GM18517 (cell line): Measurements from ENCODE around the gene STK17B.

Source experiments
- ATAC-seq: cut with Tn5 transposase; IDR thresholded peaks from one replicate; pipeline ENCODE4 v1.9.1; 2021; ENCODE audit warnings: mild to moderate bottlenecking, moderate library complexity; ENCODE audit not compliant: unreplicated experiment

The STK17B gene

DNA sequence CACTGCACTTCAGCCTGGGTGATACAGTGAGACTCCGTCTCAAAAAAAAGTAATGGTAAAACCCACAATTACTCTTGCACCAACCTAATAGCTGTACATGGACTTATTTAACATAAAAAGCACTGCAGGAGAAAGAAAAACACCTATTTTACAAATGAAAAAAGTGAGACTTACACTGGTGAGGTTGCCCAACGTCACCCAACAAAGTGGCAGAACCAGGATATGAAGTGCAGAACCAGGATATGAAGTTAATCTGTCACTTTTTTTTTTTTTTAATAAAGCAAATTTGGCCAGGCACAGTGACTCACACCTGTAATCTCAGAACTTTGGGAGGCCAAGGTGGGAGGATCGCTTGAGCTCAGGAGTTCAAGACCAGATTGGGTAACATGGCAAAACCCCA lies 13.5 kb upstream of the STK17B start:
- no peak for ATAC-seq

DNA sequence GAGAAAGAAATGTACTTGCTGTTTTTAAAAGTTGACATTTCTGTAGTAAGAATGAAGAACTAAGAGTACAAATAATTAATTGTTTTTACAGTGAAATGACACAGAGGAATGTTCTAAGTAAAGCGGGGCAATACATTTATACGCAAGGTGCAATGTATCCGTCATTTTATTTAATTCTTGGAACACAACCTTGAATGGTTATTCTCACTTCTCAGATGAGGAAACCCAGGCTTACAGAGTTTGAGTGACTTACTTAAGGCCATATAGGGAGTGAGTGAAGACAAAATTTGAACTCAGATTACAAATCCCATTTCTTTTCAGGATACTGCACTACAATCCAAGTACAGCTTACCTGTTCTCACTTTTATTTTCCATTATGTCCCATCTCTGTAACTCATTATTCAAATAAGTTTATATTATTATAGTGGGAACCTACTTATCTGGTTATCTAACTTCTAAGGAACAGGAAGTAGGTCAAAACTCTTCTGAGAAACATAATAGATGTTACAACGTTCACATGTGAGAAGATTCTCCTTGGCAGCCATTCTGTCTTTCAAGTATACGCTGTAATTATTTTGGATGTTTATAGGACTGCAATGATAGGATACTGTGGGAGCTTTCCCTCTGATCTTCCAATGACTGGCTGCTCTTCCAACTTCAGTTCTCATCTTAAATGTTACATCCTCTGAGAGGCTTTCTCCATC lies 12.3 kb upstream of the STK17B start:
- ATAC-seq: no peak

DNA sequence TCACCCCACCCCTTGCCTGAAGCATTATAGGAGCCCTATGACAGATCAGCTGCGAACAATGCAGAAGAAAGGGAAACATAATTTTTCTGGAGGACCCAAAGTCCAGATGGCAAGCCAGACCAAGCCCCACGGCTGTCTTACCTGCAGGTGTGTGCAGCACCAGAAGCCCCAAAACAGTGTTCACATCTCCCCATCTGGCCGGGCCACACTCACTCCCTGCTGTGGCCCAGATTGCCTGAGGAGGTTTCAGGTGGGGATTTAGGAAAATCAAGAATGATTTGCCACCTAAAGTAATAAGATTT lies 11.7 kb upstream of the STK17B start:
- peak; percentile 22 for ATAC-seq

DNA sequence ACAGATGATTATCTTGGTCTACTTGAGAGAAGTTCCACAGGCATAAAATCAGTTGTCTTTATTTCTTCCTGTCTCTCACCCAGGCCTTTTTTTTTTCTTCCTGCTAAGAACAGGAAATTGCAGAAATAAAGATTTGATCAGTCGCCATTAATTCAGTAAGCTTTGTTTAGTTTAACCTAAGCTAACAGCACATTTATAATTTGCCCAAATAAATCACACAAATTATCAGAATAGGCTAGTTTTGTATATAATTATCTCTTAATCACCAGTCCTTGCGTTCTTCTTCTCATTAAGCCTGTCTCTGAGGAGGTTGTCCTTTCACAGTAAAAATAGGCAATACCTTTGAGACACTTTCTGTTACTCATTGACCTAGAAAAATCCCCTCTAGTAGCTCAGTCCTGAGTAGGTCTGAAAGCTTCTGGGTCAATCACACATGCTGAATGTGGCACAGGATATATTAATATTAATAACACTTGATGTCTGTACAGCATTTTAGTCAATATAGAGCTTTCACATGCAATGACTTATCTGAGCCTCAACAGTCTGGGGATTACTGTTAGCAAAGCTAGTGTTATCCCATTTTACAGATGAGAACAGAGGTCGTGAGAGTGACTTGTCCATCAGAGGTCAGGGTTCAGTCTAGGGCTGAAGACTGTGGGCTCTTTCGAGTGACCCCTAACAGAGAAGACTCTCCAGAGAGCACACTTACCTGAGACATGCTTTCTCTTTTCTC lies 11.2 kb upstream of the STK17B start:
- ATAC-seq: peak; percentile 90

DNA sequence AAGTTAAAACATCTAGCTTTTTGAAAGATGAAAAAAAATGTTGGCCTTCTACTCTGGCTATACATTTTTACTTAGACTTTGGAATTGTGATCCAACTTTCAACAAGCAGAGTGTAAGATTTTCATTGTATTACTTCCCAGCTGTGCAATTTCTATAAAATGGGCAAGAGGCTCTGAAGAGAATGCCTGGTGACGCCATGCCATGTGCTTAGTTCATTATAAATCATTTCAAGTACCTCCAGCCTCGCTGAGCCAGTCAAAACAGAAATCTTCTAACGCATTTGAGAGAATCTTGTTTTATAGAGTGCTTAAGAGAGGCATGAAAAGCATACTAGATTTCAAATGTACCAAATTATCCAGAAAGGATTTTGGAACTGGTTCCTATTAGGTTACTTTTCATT lies 10.1 kb upstream of the STK17B start:
- ATAC-seq: no peak

DNA sequence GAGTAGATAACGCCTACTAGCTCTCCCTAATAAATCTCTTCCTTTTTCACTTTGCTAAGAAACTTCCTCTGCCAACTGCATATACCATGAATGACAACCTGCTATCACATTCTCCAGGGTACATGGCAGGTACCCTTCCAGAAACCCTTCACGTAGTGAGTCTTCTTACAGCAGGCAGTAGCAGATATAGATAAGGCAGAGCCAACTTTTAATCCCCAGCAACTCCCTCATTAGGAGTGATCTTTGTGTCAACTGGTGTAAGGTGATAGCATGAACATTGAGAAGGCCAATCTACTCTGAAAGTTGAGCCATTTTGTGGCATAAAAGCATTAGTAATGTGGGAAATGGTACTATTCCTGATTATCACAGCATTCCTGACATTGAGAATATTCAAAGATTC lies 5.7 kb upstream of the STK17B start:
- ATAC-seq: no peak

DNA sequence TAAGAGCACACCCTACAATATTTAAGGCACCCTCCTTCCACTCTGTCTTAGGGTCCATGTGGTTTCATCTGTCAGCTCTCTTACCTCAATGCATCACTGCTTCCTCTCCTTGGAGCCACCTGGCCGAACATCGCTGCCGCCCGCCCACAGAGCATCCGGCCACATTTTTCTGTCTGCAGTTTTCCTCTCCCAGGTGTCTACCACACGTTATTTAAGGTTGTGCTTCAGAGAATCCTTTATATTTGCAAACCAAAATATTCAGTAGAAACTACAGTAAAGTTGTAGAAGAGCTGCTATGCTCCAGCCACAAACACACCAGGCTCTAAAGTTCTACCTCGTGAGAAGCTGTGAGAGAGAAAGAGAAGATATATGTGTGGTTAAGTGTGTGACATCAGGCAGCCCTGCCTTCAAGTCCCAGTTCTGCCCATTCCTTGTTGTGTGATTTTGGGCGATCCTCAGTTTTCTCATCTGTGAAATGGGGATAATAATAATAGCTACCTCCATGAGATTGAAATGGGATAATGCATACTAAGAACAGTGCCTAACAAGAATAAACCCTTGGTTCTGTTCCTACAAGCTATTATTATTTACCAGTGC lies 4.9 kb upstream of the STK17B start:
- ATAC-seq: peak; percentile 75

DNA sequence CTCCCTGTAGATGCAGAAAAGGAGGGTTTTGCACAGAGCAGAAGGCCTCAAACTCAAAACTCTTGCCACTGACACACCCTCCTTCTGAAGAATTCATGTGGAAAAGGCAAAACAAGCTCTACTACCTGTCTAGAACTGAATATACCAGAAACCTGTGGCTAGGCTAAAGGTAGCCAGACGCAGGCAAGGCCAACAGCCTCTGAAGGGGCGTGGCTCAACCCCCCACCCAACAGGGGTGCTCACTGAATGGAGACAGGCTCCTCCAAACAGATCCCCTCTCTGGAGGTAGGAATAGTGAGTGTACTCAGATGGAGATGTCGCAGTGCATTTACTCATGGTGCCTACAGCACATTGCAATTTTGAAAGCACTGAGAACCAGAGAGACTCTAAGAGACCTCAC lies 3.0 kb upstream of the STK17B start:
- ATAC-seq: no peak

DNA sequence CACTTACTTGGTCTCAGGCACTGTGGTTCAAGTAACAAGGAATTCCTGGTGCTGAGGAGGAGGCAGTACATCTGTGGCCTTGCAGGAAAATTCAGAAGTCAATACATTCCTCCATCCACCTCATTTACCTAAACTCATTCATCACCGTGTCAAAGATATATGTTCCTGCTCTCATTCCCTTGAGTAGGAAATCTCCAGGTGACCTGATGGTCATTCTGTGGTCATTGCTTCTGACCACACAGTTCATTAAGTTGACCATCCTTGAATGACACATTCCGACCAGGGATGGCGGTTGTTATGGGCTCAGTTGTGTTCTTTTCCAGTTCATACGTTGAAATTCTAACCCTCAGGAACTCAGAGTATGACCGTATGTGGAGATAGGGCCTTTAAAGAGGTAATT lies 2.1 kb upstream of the STK17B start:
- ATAC-seq: no peak

DNA sequence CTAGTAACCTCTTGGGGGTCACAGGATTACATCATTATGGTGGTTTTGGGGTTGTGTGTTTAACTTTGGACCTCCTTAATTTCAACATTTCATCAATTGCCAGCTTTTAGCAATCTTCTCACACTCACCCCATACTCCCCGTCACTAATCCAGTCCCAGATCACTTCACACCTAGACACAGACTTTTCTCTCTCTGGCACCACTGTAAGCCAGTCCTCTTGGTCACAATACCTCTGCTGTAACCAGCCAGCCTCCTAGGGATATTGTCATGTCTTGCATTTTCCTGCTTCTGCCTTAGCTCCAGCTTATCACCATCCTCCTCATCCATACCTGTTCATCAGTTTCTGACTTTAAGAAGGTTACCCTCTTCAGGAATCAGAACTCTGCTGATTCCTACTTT lies 1.6 kb upstream of the STK17B start:
- no peak for ATAC-seq

DNA sequence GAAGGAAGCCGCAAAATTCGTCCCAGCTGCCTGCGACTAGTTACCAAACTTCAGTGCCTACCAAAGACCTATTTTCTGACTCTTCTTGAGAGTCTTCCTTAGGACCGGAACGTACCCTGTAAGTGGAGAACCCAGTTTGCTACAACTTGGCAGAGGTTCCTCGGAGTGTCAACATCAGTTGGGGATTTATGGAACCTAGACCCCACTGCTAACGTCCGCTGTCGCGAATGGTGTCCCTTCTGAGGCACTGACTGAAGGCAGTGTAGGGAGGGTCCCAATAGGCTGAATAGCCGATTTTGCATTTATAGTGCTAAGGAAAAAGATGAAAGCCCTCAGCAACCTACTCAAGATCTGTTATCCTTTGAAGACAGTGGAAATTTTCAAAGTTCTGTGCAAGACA lies 568 bp upstream of the STK17B start:
- no peak for ATAC-seq

DNA sequence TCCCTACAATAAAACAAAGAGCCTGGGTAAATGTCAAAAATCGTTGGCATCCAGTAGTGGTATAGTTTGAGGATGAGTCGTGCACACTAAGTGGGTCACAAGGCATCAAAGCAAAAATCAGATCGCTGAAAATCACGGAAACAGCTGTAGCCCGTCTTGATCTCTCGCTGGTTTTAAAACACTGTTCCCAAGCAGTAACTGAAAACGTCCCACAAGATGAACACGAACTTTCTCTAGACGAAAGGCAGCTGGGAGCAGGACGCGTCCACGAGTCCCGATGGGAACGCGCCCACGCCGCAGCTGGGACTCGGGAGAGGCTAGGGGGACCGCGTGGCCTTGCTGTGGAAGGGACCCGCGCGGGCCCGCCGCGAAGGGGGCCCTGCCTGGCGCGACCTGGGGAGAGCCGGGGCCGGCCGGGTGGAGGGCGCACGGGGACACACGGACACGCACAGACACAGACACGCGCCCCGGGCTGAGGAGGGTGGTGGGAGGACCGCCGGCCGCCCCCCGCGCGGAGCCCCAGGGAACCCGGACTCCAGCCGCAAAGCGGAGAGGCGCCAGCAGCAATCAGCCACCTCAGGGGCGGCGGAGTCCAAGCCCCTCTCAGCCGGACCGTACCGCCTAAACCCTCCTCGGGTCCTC lies 651 bp downstream of the STK17B start:
- ATAC-seq: no peak

DNA sequence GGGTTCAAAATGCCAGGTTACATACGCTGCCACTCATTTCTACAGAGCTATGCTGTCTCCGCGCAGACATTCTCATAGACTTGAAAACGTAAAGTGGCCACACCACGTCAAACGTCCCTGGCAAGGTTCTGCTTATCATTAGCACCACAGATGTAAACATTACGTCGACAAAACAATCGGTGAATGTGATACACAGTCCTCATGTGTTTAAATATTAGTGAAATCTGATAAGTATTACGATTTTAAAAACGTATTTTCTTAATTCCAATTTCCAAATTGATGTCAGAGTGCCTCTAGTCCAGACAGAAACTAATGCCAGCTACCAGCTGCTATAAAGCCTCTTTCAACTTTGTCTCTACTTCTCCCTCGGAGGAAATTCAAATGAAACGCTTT lies 1.2 kb downstream of the STK17B start:
- ATAC-seq: peak; percentile 27

DNA sequence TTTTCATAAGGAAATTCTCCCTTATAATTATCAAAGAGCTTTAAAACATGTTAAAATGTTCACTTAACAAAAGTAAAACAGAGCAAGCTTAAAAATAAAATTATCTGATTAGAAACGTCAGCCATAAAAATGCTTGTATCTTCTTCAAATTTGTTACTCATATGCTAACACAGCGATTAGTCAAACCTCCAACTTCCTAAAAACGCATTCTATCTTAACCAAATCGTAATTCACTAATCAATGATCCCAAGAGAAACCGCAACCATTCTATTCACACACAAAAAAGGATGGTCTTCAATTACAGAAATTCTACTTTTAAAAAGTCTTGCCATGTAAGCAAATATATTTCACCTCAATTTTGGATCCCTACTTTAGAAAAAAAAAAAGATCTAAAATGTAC lies 1.9 kb downstream of the STK17B start:
- ATAC-seq: no peak

DNA sequence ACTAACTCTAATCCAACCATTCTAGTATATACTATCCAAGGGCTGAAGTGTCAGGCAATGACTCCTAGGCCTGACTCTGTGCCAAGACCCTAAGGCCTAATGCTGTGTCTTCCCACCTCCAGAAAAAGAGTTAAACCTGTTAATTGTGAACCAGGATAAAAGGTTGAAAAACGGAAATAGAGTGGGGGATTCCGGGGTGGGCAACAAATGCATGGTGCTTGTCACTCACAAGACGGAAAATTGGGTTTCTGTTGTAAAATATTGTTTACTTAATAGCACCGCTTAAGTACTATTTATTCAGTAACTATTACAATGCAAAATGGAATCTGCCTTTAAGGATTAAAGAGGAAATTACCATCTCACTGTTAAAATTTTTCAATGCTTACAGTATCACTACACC lies 3.2 kb downstream of the STK17B start:
- ATAC-seq: no peak

DNA sequence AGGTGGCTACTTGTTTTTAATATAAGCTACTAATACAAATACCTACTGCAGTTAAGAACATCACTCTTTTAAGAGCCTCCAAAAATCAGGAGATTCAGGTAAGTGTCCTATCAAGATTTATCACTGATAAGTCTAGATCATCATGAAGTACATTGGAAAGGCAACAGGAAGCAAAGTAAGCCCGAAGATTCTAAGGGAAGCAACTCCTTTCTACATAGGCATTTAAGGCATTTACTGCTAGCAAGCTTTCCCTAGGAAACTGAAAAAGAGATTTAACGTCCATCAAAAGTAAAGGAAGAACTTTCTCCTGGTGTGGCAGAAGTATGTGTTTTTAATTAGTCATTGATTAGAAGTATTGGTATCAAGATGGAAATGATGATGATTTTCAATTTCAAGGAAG lies 3.7 kb downstream of the STK17B start:
- ATAC-seq: no peak

DNA sequence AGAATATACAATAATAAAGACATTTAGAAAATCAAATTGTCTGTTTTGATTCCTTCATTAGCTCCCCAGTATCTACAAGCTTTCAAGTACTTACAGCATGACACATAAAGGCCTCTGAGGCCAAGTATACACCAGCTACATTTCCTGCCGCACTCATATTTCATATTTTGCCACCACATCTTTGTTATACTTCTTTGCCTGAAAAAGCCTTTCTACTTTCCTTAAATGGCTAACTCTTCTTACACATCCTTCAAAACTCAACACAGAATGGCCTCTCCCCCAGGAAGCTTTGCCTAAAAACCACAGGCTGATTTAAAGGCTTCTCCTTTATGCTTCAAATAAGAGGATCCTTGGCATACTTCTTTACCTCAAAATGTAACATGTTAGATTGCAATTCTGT lies 4.5 kb downstream of the STK17B start:
- ATAC-seq: no peak

DNA sequence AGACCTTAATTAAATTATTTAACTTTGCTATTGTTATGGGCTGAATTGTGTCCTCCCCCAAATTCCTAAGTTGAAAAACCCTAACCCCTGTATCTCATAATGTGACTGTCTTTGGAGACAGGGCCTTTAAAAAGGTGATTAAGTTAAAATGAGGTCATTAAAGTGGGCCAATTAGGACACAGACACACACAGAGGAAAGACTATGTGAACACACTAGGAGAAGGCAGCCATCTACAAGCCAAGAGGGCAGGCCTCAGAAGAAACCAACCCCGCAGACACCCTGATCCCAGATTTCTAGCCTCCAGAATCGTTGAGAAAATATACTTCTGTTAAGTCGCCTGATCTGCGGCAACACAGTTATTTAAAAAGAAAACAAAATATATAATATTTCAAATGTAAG lies 6.4 kb downstream of the STK17B start:
- no peak for ATAC-seq

DNA sequence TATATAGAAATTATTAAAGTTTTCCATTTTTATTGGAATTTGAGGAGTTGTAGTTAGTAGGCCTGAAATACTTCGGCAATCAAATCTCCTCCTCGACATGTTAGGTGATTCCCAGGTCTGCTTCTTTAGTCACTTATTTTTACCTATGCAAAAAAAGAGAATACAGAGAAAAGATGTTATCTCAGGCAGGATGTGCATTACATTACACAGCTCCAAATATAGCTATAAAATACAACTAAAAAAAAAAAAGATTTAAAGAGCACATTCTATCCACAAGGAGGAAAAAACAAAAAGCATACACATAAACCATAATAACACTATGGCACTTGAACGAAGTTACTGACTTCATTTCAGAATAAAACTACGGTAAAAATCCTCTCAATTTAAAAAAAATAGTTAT lies 8.1 kb downstream of the STK17B start:
- ATAC-seq: no peak

DNA sequence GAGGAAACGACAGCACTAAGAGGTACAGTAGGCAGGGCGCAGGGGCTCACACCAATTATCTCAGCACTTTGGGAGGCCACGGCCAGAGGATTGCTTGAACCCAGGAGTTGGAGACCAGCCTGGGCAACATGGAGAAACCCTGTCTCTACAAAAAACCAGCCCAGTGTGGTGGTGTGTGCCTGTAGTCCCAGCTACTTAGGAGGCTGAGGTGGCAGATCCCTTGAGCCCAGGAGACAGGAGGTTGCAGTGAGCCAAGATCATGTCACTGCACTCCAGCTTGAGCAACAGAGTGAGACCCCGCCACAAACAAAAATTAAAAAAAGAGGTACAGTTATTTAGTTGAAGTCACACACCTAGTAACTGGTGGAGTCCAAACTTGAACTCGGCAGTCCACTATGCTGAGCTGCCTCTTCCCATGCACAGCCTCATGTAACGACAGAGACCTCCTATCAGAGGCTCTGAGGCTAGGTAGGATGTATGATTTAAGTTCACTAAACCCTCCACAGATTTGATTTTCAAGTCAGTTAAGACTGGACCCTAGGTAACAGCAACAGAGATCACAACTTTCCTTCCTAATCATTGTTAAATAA lies 8.7 kb downstream of the STK17B start:
- ATAC-seq: no peak

DNA sequence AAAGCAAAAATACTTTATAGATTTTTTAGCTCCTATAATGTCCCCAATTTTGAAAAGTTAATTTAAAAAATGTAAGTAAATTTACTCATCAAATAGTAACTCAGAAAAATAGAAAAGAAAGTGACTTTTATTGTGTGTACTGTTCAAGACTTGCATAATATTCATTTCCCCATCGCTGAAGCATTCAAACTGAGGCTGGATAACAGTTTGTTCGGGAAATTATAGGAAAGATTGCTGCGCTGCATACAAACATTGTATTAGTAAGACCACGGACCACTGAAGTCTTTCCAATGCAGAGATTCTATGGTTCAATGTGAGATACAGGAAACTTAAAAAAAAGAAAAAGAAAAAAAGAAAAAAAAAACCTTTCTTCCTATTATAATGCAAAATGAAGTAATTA lies 10.4 kb downstream of the STK17B start:
- no peak for ATAC-seq

DNA sequence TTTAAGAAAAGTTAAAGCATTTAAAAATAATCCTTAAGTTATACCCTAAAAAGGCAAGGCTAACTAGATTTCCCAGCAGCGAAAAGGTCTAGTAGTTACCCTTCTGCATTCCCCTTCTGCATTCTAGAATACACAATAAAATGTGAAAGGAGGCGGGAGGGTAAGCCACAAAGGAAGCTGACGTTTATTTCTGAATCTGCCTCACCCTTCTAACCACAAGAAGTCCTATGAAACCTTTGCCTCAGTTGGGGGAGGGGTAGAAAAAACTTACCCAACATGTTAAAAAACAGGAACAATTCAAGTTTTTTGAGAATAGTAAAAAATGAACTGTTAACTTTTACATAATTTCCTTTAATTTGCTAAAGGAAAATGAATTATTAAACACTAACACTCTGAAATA lies 11.3 kb downstream of the STK17B start:
- ATAC-seq: peak; percentile 68
